Liver (tissue), 9 donors: ENCODE measurements around the gene THSD7B. TPM values are rescaled to one million over a fixed set of nuclear protein-coding genes. Genes with fewer than 3 reads are reported as not detected.

Experiments
- DNase-seq: peaks from one replicate; pipeline ENCODE4 v3.0.0-alpha.2; 2017; ENCODE audit warnings: low spot score
- H3K27ac ChIP-seq, 2 donors: one replicate each; pipeline ENCODE4 v1.7.0; 2013; ENCODE audit warnings: inconsistent platforms in 2 of 2, low read length in 2 of 2, control low read depth in 1 of 2, low read depth in 1 of 2, mild to moderate bottlenecking in 1 of 2
- H3K27me3 ChIP-seq, 4 donors: one replicate each; pipeline versions ENCODE4 v1.6.1 to v1.7.0; 2013; ENCODE audit warnings: low read length in 3 of 4, inconsistent platforms in 1 of 4, mild to moderate bottlenecking in 1 of 4, moderate library complexity in 1 of 4; ENCODE audit not compliant: control insufficient read depth in 4 of 4, insufficient read depth in 4 of 4
- H3K36me3 ChIP-seq, 4 donors: one replicate each; pipeline versions ENCODE4 v1.6.1 to v1.7.0; 2013; ENCODE audit warnings: low read length in 3 of 4, mild to moderate bottlenecking in 3 of 4, low read depth in 1 of 4, moderate library complexity in 1 of 4; ENCODE audit not compliant: control insufficient read depth in 4 of 4, insufficient read depth in 3 of 4
- H3K4me1 ChIP-seq, 4 donors: one replicate each; pipeline versions ENCODE4 v1.6.1 to v1.7.0; 2013; ENCODE audit warnings: low read length in 3 of 4, mild to moderate bottlenecking in 3 of 4, moderate library complexity in 1 of 4; ENCODE audit not compliant: control insufficient read depth in 4 of 4, insufficient read depth in 4 of 4
- H3K4me3 ChIP-seq, 3 donors: one replicate each; pipeline versions ENCODE4 v1.6.1 to v1.7.0; 2013; ENCODE audit warnings: low read length in 3 of 3, control low read depth in 1 of 3, low read depth in 1 of 3, mild to moderate bottlenecking in 1 of 3
- H3K9ac ChIP-seq, 2 donors: one replicate each; pipeline ENCODE4 v1.7.0; 2013; ENCODE audit warnings: low read length in 2 of 2, mild to moderate bottlenecking in 2 of 2, moderate library complexity in 2 of 2, control low read depth in 1 of 2, low read depth in 1 of 2
- H3K9me3 ChIP-seq, 4 donors: one replicate each; pipeline versions ENCODE4 v1.6.1 to v1.7.0; 2013; ENCODE audit warnings: low read length in 3 of 4; ENCODE audit not compliant: control insufficient read depth in 4 of 4
- EGR1 ChIP-seq, 2 donors: IDR thresholded peaks; 2 replicates each; pipeline ENCODE4 v1.6.1; 2016 to 2018; ENCODE audit warnings: antibody characterized with exemption in 2 of 2, low read depth in 2 of 2
- FOXA1 ChIP-seq: IDR thresholded peaks from 2 replicates; pipeline ENCODE4 v1.6.1; 2016; ENCODE audit warnings: antibody characterized with exemption
- FOXA2 ChIP-seq: IDR thresholded peaks from 2 replicates; pipeline ENCODE4 v1.6.1; 2016; ENCODE audit warnings: antibody characterized with exemption
- GABPA ChIP-seq, 2 donors: IDR thresholded peaks in 1 of 2; conservative IDR thresholded peaks in 1 of 2; 2 replicates each; pipeline ENCODE4 v1.6.1; 2016; ENCODE audit warnings: antibody characterized with exemption in 2 of 2, mild to moderate bottlenecking in 1 of 2, moderate library complexity in 1 of 2
- HNF4A ChIP-seq, 2 donors: conservative IDR thresholded peaks; 2 replicates each; pipeline ENCODE4 v1.6.1; 2016; ENCODE audit warnings: antibody characterized with exemption in 2 of 2, mild to moderate bottlenecking in 2 of 2
- HNF4G ChIP-seq: IDR thresholded peaks from 2 replicates; pipeline ENCODE4 v1.6.1; 2016; ENCODE audit warnings: antibody characterized with exemption
- JUND ChIP-seq, 2 donors: IDR thresholded peaks; 2 replicates each; pipeline ENCODE4 v1.6.1; 2016; ENCODE audit warnings: antibody characterized with exemption in 2 of 2
- NR2F2 ChIP-seq: IDR thresholded peaks from 2 replicates; pipeline ENCODE4 v1.6.1; 2016; ENCODE audit warnings: antibody characterized with exemption
- RAD21 ChIP-seq, 2 donors: IDR thresholded peaks; 2 replicates each; pipeline ENCODE4 v1.6.1; 2016; ENCODE audit warnings: antibody characterized with exemption in 2 of 2, mild to moderate bottlenecking in 2 of 2
- RXRA ChIP-seq, 2 donors: IDR thresholded peaks; 2 replicates each; pipeline ENCODE4 v1.6.1; 2017 to 2018; ENCODE audit warnings: antibody characterized with exemption in 2 of 2, mild to moderate bottlenecking in 1 of 2
- TAF1 ChIP-seq: conservative IDR thresholded peaks from 2 replicates; pipeline ENCODE4 v1.6.1; 2016; ENCODE audit warnings: antibody characterized with exemption, mild to moderate bottlenecking
- YY1 ChIP-seq: IDR thresholded peaks from 2 replicates; pipeline ENCODE4 v1.6.1; 2016; ENCODE audit warnings: antibody characterized with exemption, mild to moderate bottlenecking
- WGBS: extraction: QIAGEN DNeasy Blood & Tissue Kit; methylation state at CpG from one replicate; pipeline ENCODE4 v1.1.7; 2013; 5-methylcytosine and 5-hydroxymethylcytosine counted together
- polyA plus RNA-seq, 2 donors: library from polyadenylated mRNA; stranded (reverse) in 1 of 2; unstranded in 1 of 2; fragments of 200-250 nt in 1 of 2; fragments of >200 nt in 1 of 2; fragmentation: Nextera tagmentation in 1 of 2; extraction: Ambion mirVana in 1 of 2; gene quantifications; one replicate each; pipeline versions ENCODE4 v1.2.1 to v1.2.3, GENCODE V29; 2013 to 2015
- total RNA-seq, 2 donors: library from RNA; depleted of rRNA; stranded (reverse); fragments of >200 nt; gene quantifications; one replicate each; pipeline ENCODE4 v1.2.3, GENCODE V29; 2014
- TF ChIP-seq, protein P1 (sequence below): fragments of 150-350 bp; IDR thresholded peaks from 2 replicates; pipeline ENCODE4 v1.5.1; 2017; ENCODE audit warnings: improper control_type of control experiment, low read depth, low read length; ENCODE audit not compliant: missing input control
- TF ChIP-seq, protein P2 (sequence below): IDR thresholded peaks from 2 replicates; pipeline ENCODE4 v1.6.1; 2016; ENCODE audit warnings: antibody characterized with exemption, mild to moderate bottlenecking
- TF ChIP-seq, protein P3 (sequence below): IDR thresholded peaks from 2 replicates; pipeline ENCODE4 v1.6.1; 2016; ENCODE audit warnings: antibody characterized with exemption
- TF ChIP-seq, protein P4 (sequence below): IDR thresholded peaks from 2 replicates; pipeline ENCODE4 v1.6.1; 2016; ENCODE audit warnings: antibody characterized with exemption
- TF ChIP-seq, protein P5 (sequence below): IDR thresholded peaks from 2 replicates; pipeline ENCODE4 v1.6.1; 2016; ENCODE audit warnings: antibody characterized with exemption
- donor health status: healthy.
- donor health status: healthy.
- donor health status: healthy.
- donor health status: healthy.
- donor health status: healthy.

Gene THSD7B
- total and polyA plus RNA-seq, 4 donors: 0.01 to 0.75 (median 0.42) TPM; not detected in 1

DNA sequence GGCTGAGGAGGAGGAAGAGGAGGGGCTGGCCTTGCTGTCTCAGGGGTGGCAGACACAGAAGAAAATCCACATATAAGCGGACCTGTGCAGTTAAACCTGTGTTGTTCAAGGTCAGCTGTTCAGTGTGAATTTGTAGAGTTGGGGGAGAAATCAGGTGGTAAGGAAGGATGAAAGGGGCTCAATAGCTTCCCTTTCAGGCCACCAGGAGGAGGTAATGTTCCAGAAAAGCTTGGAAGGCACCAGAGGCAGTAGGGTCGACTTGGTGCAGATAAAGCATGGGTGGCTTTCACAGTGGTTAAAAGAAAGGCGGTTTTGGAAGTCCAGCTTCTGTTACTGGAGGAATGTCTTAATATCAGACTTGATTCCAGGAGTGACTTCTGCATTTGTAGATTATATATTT lies 167.4 kb downstream of the THSD7B start:
- Histone ChIP-seq H3K9me3 (no peaks in the 10 kb centered on the region), H3K9ac (no peak overlapping the region), H3K27me3 (no peaks in the 10 kb centered on the region), H3K4me3 (no peak overlapping the region), H3K27ac (no peak overlapping the region), H3K36me3 (no peaks in the 10 kb centered on the region), H3K4me1 (no peaks in the 10 kb centered on the region)
- TF ChIP-seq HNF4G (no peak), RAD21 (IDR thresholded peaks at IDR 0.05) (peak; percentile 33 to 41)
- TF ChIP-seq, protein P1, sequence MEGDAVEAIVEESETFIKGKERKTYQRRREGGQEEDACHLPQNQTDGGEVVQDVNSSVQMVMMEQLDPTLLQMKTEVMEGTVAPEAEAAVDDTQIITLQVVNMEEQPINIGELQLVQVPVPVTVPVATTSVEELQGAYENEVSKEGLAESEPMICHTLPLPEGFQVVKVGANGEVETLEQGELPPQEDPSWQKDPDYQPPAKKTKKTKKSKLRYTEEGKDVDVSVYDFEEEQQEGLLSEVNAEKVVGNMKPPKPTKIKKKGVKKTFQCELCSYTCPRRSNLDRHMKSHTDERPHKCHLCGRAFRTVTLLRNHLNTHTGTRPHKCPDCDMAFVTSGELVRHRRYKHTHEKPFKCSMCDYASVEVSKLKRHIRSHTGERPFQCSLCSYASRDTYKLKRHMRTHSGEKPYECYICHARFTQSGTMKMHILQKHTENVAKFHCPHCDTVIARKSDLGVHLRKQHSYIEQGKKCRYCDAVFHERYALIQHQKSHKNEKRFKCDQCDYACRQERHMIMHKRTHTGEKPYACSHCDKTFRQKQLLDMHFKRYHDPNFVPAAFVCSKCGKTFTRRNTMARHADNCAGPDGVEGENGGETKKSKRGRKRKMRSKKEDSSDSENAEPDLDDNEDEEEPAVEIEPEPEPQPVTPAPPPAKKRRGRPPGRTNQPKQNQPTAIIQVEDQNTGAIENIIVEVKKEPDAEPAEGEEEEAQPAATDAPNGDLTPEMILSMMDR: peak; percentile 12
- WGBS: 27% methylated on average over 3 of the region's 3 CpGs
- no peak for DNase-seq

DNA sequence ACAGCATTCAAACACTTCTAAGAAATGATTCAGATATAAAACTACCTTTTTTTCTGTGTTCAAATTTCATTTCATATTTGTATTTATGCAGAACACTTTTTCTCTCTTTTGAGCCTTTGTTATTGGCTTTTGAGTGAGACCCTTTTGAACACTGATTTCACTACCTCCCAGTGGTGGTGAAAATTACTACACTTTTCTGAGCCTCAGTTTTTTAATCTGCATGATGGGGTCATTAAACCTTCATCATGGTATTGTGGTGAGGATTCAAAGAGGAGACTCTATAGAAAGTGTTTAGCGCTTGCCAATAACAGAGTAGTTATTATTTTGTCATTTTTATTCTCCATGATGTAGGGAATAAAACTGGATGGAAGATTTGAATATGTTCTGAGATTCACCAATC lies 169.8 kb downstream of the THSD7B start:
- no peak overlapping the region for H3K4me3 ChIP-seq
- no peak overlapping the region for H3K27ac ChIP-seq
- H3K9me3 ChIP-seq: no peaks in the 10 kb centered on the region
- WGBS: 94% methylated on average over 1 of the region's 1 CpG
- no peak for DNase-seq
- H3K4me1 ChIP-seq: no peaks in the 10 kb centered on the region
- no peak overlapping the region for H3K9ac ChIP-seq
- no peaks in the 10 kb centered on the region for H3K36me3 ChIP-seq
- no peak for TF ChIP-seq HNF4G
- TF ChIP-seq YY1: no peak
- TF ChIP-seq, protein P2, sequence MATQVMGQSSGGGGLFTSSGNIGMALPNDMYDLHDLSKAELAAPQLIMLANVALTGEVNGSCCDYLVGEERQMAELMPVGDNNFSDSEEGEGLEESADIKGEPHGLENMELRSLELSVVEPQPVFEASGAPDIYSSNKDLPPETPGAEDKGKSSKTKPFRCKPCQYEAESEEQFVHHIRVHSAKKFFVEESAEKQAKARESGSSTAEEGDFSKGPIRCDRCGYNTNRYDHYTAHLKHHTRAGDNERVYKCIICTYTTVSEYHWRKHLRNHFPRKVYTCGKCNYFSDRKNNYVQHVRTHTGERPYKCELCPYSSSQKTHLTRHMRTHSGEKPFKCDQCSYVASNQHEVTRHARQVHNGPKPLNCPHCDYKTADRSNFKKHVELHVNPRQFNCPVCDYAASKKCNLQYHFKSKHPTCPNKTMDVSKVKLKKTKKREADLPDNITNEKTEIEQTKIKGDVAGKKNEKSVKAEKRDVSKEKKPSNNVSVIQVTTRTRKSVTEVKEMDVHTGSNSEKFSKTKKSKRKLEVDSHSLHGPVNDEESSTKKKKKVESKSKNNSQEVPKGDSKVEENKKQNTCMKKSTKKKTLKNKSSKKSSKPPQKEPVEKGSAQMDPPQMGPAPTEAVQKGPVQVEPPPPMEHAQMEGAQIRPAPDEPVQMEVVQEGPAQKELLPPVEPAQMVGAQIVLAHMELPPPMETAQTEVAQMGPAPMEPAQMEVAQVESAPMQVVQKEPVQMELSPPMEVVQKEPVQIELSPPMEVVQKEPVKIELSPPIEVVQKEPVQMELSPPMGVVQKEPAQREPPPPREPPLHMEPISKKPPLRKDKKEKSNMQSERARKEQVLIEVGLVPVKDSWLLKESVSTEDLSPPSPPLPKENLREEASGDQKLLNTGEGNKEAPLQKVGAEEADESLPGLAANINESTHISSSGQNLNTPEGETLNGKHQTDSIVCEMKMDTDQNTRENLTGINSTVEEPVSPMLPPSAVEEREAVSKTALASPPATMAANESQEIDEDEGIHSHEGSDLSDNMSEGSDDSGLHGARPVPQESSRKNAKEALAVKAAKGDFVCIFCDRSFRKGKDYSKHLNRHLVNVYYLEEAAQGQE: no peak
- no peak for TF ChIP-seq GABPA (IDR thresholded peaks at IDR 0.05 in 1 of 2, conservative IDR thresholded peaks at IDR 0.05 in 1 of 2)
- TF ChIP-seq, protein P3, sequence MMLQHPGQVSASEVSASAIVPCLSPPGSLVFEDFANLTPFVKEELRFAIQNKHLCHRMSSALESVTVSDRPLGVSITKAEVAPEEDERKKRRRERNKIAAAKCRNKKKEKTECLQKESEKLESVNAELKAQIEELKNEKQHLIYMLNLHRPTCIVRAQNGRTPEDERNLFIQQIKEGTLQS: no peak
- TF ChIP-seq HNF4A (conservative IDR thresholded peaks at IDR 0.05): no peak
- TF ChIP-seq, protein P4, sequence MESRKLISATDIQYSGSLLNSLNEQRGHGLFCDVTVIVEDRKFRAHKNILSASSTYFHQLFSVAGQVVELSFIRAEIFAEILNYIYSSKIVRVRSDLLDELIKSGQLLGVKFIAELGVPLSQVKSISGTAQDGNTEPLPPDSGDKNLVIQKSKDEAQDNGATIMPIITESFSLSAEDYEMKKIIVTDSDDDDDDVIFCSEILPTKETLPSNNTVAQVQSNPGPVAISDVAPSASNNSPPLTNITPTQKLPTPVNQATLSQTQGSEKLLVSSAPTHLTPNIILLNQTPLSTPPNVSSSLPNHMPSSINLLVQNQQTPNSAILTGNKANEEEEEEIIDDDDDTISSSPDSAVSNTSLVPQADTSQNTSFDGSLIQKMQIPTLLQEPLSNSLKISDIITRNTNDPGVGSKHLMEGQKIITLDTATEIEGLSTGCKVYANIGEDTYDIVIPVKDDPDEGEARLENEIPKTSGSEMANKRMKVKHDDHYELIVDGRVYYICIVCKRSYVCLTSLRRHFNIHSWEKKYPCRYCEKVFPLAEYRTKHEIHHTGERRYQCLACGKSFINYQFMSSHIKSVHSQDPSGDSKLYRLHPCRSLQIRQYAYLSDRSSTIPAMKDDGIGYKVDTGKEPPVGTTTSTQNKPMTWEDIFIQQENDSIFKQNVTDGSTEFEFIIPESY: no peak
- TF ChIP-seq EGR1 (IDR thresholded peaks at IDR 0.05; ENCODE audit: low read depth in 2 of 2): no peak
- TF ChIP-seq, protein P5, sequence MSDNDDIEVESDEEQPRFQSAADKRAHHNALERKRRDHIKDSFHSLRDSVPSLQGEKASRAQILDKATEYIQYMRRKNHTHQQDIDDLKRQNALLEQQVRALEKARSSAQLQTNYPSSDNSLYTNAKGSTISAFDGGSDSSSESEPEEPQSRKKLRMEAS: no peak
- TF ChIP-seq NR2F2: no peak
- no peak for TF ChIP-seq TAF1
- TF ChIP-seq RAD21 (IDR thresholded peaks at IDR 0.05): no peak
- TF ChIP-seq FOXA1: no peak
- no peak for TF ChIP-seq JUND (IDR thresholded peaks at IDR 0.05)
- TF ChIP-seq FOXA2: no peak
- TF ChIP-seq RXRA (IDR thresholded peaks at IDR 0.05): no peak
- TF ChIP-seq, protein P1: no peak
- H3K27me3 ChIP-seq: no peaks in the 10 kb centered on the region
